ENCODE measurements around the gene ADAMTS12.

ADAMTS12 gene

GRCh38 chr5:33696411-33696810 lies 195.4 kb downstream of the ADAMTS12 start:
- DNase-seq, result no peak

- DNase-seq, result no peak
Observed at GRCh38 chr5:33692980-33693379, 198.8 kb downstream of the ADAMTS12 start.

GRCh38 chr5:33691856-33692255 lies 199.9 kb downstream of the ADAMTS12 start:
- no peak for DNase-seq

GRCh38 chr5:33690374-33691135 lies 201.2 kb downstream of the ADAMTS12 start:
- no peak for DNase-seq

GRCh38 chr5:33688526-33688925 lies 203.3 kb downstream of the ADAMTS12 start:
- DNase-seq, result no peak

- DNase-seq, result no peak
Observed at GRCh38 chr5:33688066-33688465, 203.7 kb downstream of the ADAMTS12 start.

GRCh38 chr5:33685873-33686755 lies 205.7 kb downstream of the ADAMTS12 start:
- no peak for DNase-seq

- DNase-seq, result no peak
Observed at GRCh38 chr5:33684496-33685159, 207.2 kb downstream of the ADAMTS12 start.

- no peak for DNase-seq
Observed at GRCh38 chr5:33679791-33680190, 212.0 kb downstream of the ADAMTS12 start.

- DNase-seq, result no peak
Observed at GRCh38 chr5:33675958-33676464, 215.8 kb downstream of the ADAMTS12 start.

GRCh38 chr5:33671700-33672291 lies 220.0 kb downstream of the ADAMTS12 start:
- no peak for DNase-seq

- DNase-seq, result no peak
Observed at GRCh38 chr5:33662722-33663427, 228.9 kb downstream of the ADAMTS12 start.

GRCh38 chr5:33659526-33660169 lies 232.1 kb downstream of the ADAMTS12 start:
- DNase-seq, result no peak

GRCh38 chr5:33657804-33658440 lies 233.9 kb downstream of the ADAMTS12 start:
- DNase-seq, result no peak

GRCh38 chr5:33657176-33657575 lies 234.6 kb downstream of the ADAMTS12 start:
- no peak for DNase-seq

GRCh38 chr5:33650911-33651310 lies 240.9 kb downstream of the ADAMTS12 start:
- DNase-seq, result no peak

- DNase-seq, result no peak
Observed at GRCh38 chr5:33649549-33650482, 242.0 kb downstream of the ADAMTS12 start.

- DNase-seq, result no peak
Observed at GRCh38 chr5:33641744-33642505, 249.9 kb downstream of the ADAMTS12 start.

- DNase-seq, result no peak
Observed at GRCh38 chr5:33639474-33639873, 252.3 kb downstream of the ADAMTS12 start.
